Hematopoietic multipotent progenitor cell treated with erythropoietin and hydrocortisone succinate and interleukin-3 and kit ligand, for 6 days (in vitro differentiated cells): ENCODE measurements around the gene WFDC8.

Experiments used
- DNase-seq: peaks from one replicate; pipeline ENCODE4 v3.0.0-alpha.2; 2015

The WFDC8 gene

DNA sequence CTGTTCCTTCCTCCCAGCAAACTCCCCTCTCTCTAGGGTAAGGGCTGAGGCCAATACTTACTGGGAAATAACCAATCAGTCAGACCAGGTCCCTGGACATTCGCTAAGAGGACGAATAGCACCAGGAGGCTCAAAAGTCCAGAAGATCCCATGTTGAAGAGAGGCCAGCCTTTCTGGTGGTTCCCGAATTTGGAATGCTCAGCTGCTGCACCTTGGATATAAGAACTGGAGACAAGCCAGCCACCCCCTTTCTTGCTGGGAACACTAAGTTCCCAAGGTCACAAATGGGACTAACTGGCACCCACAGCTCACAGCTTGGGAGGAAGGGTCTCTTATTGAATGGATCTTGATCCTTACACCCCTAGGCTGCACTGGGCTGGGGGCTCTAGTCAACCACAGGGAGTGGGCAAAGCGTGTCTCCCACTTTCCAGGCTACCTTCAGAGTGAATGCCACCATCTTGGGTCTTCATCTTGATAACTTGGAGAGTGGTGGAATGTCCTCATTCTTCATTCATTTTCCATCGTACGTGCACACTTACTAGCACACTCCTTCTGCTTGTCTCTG is 31.8 kb downstream of the WFDC8 start, which contains the start of gene EPPIN:
TSS of gene EPPIN (minus strand) at position 196 of the 565 bp plus-strand sequence. CDS start at position 152, 44 bp downstream.
- no peak for DNase-seq

DNA sequence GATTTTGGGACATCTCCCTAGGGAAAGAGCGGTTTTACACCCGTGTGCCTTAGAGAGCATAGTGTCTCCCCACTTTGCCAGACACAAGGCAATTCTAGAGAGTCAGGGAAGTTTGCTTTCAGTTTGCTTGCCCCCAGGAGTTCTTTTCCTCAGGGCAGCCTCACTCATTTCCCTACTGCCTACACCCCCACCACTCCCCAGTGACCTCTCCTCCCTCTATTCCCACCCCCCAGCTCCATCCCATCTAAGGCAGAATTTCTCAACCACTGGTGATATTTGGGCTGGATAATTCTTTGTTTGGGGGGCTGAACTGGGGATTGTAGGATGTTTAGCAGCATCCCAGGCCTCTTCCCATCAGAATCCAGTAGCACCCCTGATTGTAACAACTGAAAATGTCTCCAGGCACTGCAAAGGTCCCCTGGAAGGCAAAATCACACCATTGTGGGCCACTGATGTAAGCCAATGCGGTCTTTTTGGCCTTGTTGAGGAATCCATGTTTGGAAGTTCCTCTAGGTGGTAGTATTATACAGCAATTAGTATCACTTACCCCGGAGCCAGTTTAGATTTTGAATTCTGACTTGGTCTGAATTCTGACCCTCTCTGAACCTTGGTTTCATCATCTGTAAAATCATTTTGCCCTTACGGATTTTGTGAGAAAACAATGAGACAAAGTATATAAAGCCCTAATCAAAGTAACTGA is 33.2 kb downstream of the WFDC8 start:
- peak; percentile 42 for DNase-seq

GRCh38 chr20:45545351-45545750 is 33.7 kb downstream of the WFDC8 start:
- DNase-seq = no peak

DNA sequence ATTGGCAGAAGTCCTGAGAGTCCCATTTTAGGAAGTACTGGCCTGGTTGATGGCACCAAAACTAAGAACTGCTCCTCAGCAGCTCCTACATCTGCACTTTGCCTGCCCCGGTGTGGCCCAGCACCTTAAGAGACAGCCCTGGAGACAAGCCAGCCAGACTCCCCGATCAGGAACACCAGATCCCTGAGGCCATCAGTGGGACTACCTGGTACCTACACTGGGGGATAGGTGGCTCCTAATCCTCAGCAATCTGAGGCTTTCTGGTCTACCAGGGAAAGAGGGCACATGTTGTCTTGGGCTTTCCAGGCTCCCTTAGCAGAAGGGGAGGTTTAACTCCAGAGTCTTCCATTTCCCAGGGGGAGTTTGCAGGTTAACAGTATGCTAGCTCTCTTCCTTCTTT is 39.7 kb downstream of the WFDC8 start, which contains the start of gene WFDC6:
TSS of gene WFDC6 (minus strand) at position 101 of the 400 bp plus-strand sequence. CDS start at position 26, 75 bp downstream.
- DNase-seq = no peak

DNA sequence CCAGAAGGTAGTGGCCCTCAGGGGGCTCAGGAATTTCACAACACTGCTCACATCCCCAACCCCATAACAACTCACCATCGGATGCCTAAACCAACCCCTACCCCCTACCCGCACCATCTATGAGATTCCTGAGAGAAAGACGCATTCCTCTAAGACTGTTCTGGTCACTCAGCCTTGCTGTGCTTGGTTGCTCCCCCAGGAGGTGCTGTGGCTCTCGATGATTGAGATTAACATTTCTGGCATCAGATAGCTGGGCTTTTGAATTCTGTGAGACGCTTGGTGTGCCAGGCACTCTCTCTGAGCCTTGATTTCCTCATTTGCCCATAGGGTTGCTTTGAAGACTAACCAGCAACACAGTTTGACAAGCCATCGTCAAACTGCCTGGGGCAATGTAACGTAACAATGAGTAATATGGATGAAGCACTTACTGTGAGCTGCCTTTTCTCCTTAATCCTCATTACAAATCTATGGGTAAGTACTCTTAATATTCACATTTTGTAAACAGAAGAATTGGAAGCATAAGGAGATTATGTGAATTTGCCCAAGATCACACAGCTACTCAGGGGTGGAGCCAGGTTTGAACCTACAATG is 40.8 kb downstream of the WFDC8 start:
- no peak for DNase-seq

GRCh38 chr20:45527294-45527693 is 51.8 kb downstream of the WFDC8 start:
- DNase-seq = no peak

- DNase-seq = no peak
Measured at GRCh38 chr20:45523821-45524220, 55.3 kb downstream of the WFDC8 start.

DNA sequence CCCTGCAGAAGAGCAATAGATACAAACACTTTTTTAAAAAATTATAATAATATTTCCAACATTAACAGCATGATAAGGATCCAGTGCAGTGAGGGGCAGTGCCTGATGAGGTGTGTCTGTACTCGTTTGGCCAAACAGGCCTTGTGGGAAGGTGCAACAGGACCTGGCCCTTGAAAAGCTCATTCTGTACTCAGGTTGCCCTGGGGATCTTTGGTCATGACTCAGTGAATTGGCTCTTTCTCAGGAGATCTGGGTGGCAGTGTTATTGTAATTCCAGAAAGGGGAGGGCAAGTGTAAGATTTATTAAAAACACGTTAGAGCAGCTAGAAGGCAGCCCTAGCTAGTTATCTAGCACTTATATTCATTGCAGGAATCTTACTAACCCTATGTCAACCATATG is 60.8 kb downstream of the WFDC8 start:
- no peak for DNase-seq

DNA sequence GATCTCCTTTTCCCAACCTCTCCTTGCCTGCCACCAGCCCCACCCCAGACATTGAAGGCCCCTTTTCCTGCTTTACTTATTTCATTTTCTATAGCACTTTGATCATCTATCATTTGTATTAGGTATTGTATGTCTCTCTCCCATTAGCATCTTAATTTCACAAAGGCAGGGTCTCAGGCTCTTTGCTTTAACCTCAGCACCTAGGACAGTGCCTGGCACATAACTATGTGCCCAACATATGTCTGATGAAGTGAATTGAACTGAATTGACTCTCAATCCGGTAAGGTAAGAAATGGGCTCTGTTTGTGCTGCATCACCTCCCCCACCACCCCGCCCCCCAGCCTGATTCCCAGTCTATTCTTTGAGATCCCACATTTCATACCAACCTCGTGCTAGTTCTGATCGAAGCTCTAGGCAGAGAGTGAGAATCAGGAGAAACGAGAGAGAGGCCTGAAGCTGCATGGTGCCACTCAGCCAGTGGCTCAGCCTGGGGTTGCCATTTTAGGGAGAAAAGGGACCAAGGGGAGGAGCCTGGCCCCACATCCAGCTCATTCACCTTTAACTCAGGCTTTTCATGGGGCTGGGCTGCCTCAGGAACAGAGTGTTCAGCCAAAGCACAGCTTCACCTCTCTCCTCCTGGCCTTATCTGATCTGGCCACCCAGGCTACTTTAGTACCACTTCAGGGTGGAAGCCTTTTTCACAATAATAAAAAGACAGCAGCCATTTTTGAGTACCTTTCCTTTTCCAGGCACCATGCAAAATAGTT is 63.8 kb downstream of the WFDC8 start, which contains the start of gene SPINT3:
TSS of gene SPINT3 (minus strand) at position 476 of the 767 bp plus-strand sequence. CDS start at position 462, 14 bp downstream.
- no peak for DNase-seq

- no peak for DNase-seq
Measured at GRCh38 chr20:45510242-45510862, 68.7 kb downstream of the WFDC8 start.

DNA sequence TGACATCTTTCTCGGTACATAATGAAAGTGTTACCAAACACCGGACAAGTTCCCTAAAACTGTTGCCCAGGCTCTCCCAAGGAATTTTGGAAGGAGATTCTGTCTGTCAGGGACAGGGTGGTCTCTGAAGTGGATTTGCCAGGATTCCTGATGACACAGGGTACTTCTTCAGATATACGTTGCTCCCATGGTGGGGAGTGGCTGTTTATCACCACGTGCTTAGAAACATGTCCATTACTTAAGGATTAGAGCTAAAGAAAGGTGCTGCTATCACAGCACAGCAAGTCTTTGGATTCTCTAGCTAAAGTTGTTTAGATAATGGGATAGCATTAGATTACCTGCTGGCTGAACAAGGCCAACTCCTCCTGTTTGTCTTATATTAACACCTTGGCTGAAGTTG is 70.0 kb downstream of the WFDC8 start:
- no peak for DNase-seq

DNA sequence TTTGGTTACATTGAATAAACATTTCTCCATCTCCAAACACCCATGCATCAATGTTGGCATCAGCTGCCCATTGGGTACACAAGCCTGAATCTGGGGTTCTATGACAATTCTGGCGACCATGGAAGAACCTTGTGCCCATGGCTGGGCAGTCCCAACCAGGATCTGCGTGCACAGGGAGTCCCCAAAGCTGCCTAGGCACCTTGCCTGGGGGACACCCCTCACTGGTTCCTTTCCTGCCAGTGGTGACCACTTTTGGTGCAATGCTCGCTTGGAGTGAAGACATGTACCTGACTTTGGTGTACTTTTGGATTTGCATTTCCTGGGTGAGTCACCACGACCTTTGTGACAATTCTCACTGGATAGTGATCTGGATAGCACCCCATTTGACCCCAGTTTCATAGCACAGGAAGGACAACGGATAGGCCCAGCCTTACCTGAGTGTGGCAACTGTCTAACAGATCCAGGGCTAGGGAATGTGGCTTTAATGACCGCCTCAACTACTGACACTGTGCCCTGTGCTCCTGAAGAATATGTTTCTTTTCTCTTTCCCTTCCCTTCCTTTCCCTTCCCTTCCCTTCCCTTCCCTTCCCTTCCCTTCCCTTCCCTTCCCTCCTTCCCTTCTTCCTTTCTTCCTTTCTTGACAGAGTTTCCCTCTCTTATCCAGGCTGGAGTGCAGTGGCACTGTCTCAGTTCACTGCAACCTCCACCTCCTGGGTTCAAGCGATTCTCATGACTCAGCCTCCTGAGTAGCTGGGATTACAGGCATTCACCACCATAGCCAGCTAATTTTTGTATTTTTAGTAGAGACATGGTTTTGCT is 70.8 kb downstream of the WFDC8 start:
- no peak for DNase-seq

DNA sequence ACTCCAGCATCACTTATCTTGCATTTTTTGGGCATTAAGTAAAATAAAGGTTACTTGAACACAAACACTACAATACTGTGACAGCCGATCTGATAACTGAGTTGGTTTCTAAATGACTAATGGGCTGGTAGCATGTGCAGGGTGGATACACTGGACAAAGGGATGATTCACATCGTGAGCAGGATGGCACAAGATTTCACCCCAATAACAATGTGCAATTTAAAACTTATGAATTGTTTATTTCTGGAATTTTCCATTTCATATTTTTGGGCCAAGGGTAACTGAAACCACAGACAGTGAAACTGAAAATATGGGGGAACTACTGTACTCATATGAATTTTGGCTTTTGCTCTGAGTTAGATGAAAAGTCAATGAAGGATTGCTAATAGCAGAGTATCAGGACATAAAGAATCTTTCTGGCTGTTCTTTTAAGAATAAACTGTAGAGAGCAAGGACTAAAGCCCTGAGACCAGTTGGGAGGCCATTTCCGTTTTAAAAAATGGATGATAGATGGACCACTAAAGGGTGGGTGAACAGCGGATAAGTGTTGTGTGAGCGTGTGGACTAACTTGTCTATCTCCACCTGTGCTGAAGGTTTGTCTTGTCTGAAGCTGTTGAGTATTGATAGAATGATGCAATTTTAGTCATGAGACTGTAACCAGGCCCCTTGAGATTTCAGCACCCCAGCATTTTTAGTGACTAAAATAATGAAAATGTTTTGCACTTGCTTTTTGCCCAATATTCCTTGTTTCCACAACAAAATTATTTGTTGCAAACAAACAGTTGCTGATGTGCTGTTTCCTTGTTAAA is 71.9 kb downstream of the WFDC8 start:
- no peak for DNase-seq

GRCh38 chr20:45506398-45506797 is 72.7 kb downstream of the WFDC8 start:
- no peak for DNase-seq

DNA sequence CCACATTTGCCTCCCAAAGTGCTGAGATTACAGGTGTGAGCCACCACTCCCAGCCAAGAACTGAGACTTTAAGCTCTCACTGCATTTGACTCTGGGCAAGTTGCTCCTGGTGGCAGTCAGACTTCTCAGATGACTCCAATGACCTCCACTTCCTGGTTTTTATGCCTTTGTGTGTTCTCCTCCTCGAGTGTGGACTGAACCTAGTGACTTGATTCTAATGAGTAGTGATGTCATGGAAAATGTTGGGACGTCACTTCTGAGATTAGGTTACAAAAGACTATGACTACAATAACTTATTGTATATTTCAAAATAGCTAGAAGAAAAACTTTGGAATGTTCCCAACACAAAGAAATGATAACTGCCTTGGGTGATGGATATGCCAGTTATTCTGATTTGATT is 75.7 kb downstream of the WFDC8 start:
- no peak for DNase-seq

DNA sequence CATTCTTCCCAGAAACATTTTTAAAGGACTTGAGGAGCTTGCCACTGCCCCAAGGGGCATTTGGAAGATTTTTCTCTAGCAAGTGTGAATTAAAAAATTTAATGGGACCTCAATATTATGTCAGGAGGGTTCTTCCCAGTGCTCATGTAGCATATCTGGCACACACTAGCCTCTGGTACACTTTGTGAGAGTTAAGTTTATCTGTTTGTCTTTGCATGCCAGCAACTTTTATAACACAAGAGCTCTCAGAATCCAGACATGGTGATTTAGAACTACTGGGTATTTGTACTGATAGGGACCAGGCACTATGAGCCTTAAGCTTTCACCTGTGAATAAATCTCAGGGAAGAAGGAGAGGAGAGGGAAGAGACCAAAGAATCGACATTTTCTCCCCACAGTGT is 76.5 kb downstream of the WFDC8 start:
- DNase-seq = no peak
